Mammary epithelial cell (primary cell): ENCODE measurements around the gene ANTXR1.

Source experiments
- CTCF ChIP-seq, 2 donors: IDR thresholded peaks in 1 of 2; conservative IDR thresholded peaks in 1 of 2; 2 replicates each; pipeline ENCODE4 v1.5.1; 2011 to 2012; ENCODE audit warnings: inconsistent platforms in 2 of 2, low read length in 2 of 2, mild to moderate bottlenecking in 2 of 2, control low read depth in 1 of 2, low read depth in 1 of 2; ENCODE audit not compliant: insufficient read depth in 1 of 2; ENCODE audit errors: extremely low read depth in 1 of 2
- EZH2 ChIP-seq: IDR thresholded peaks from 2 replicates; pipeline ENCODE4 v1.6.1; 2012; ENCODE audit warnings: low read length, inconsistent platforms, borderline replicate concordance

- no peak for TF ChIP-seq EZH2
- TF ChIP-seq CTCF (conservative IDR thresholded peaks at IDR 0.05 in 1 of 2, IDR thresholded peaks at IDR 0.05 in 1 of 2; ENCODE audit: extremely low read depth in 1 of 2, insufficient read depth in 1 of 2, low read depth in 1 of 2, low read length in 2 of 2): no peak
Measured at GRCh38 chr2:69125816-69126215, 112.8 kb downstream of the ANTXR1 start.
